Measurements from ENCODE around the gene LTC4S. TPM values are rescaled to one million over a fixed set of nuclear protein-coding genes. Genes with fewer than 3 reads are reported as not detected.

The LTC4S gene
- total RNA-seq, 1 donor from 2014 or later, result 1.5 TPM

GRCh38 chr5:179812135-179812825 lies 18.5 kb downstream of the LTC4S start:
- no peak for DNase-seq

- no peak for DNase-seq
These were observed 19.3 kb downstream of the LTC4S start for GRCh38 chr5:179812997-179813607.

GRCh38 chr5:179814090-179814489 lies 20.3 kb downstream of the LTC4S start:
- DNase-seq, result no peak

- no peak for DNase-seq
These were observed 21.9 kb downstream of the LTC4S start for GRCh38 chr5:179815491-179816249.

- DNase-seq, result no peak
These were observed 22.6 kb downstream of the LTC4S start for GRCh38 chr5:179816401-179816795.

- DNase-seq, result no peak
These were observed 23.1 kb downstream of the LTC4S start for GRCh38 chr5:179816796-179817469.

GRCh38 chr5:179817470-179817840 lies 23.7 kb downstream of the LTC4S start:
- DNase-seq, result no peak

- no peak for DNase-seq
These were observed 24.3 kb downstream of the LTC4S start for GRCh38 chr5:179817890-179818745.

- peak; percentile 47 for DNase-seq
These were observed 25.0 kb downstream of the LTC4S start for GRCh38 chr5:179818746-179819295.

- no peak for DNase-seq
These were observed 25.7 kb downstream of the LTC4S start for GRCh38 chr5:179819296-179820126.

- DNase-seq, result no peak
These were observed 26.3 kb downstream of the LTC4S start for GRCh38 chr5:179820127-179820482.

GRCh38 chr5:179820483-179821297 lies 26.9 kb downstream of the LTC4S start, which contains the start of gene SQSTM1:
TSS of gene SQSTM1 (plus strand) at chr5:179820905. CDS start at chr5:179820937, 32 bp downstream.
- DNase-seq, result peak; percentile 65

GRCh38 chr5:179821298-179822058 lies 27.7 kb downstream of the LTC4S start:
- DNase-seq, result peak; percentile 85

- DNase-seq, result no peak
These were observed 28.3 kb downstream of the LTC4S start for GRCh38 chr5:179822059-179822432.

GRCh38 chr5:179822444-179822990 lies 28.7 kb downstream of the LTC4S start:
- DNase-seq, result no peak

GRCh38 chr5:179823937-179824744 lies 30.4 kb downstream of the LTC4S start:
- DNase-seq, result no peak

GRCh38 chr5:179824745-179825112 lies 30.9 kb downstream of the LTC4S start:
- DNase-seq, result no peak
